H9 (cell line): ENCODE data around the gene ZC3H6. TPM values are rescaled to one million over a fixed set of nuclear protein-coding genes. Genes with fewer than 3 reads are reported as not detected.
A peak's percentile ranks its signal among the peaks of the same experiment; 100 is the strongest.

ENCODE experiments used
- DNase-seq: peaks from one replicate; pipeline ENCODE4 v3.0.0-alpha.2; 2017
- H2AFZ ChIP-seq: one replicate; pipeline ENCODE4 v1.6.1; 2013; ENCODE audit warnings: mild to moderate bottlenecking, low read length, control low read depth, moderate library complexity
- H2AK5ac ChIP-seq: 2 replicates; pipeline ENCODE4 v1.6.1; 2013; ENCODE audit warnings: low read length, control low read depth, mixed read lengths; ENCODE audit not compliant: insufficient read length
- H2BK120ac ChIP-seq: one replicate; pipeline ENCODE4 v1.6.1; 2013; ENCODE audit warnings: low read depth, mild to moderate bottlenecking, low read length, control low read depth, inconsistent platforms; ENCODE audit not compliant: poor library complexity, severe bottlenecking
- H2BK12ac ChIP-seq: 2 replicates; pipeline ENCODE4 v1.6.1; 2013; ENCODE audit warnings: low read length, control low read depth, mixed read lengths, low read depth; ENCODE audit not compliant: insufficient read length
- H2BK15ac ChIP-seq: 2 replicates; pipeline ENCODE4 v1.6.1; 2013; ENCODE audit warnings: low read depth, low read length, control low read depth
- H2BK20ac ChIP-seq: one replicate; pipeline ENCODE4 v1.6.1; 2013; ENCODE audit warnings: low read depth, mild to moderate bottlenecking, low read length, control low read depth, inconsistent platforms; ENCODE audit not compliant: poor library complexity, severe bottlenecking
- H2BK5ac ChIP-seq: 2 replicates; pipeline ENCODE4 v1.6.1; 2013; ENCODE audit warnings: low read length, control low read depth, mixed read lengths; ENCODE audit not compliant: insufficient read length
- H3K14ac ChIP-seq: 2 replicates; pipeline ENCODE4 v1.6.1; 2013; ENCODE audit warnings: low read length, control low read depth; ENCODE audit not compliant: insufficient read depth
- H3K18ac ChIP-seq: 2 replicates; pipeline ENCODE4 v1.6.1; 2013; ENCODE audit warnings: low read depth, mild to moderate bottlenecking, mixed read lengths, low read length, control low read depth; ENCODE audit not compliant: insufficient read length
- H3K23ac ChIP-seq: 2 replicates; pipeline ENCODE4 v1.6.1; 2013; ENCODE audit warnings: low read length, control low read depth, mixed read lengths, low read depth; ENCODE audit not compliant: insufficient read length
- H3K23me2 ChIP-seq: 2 replicates; pipeline ENCODE4 v1.6.1; 2013; ENCODE audit warnings: low read depth, mild to moderate bottlenecking, mixed read lengths, low read length, control low read depth; ENCODE audit not compliant: insufficient read length, poor library complexity, severe bottlenecking
- H3K27ac ChIP-seq: 2 replicates; pipeline ENCODE4 v1.5.1; 2013; ENCODE audit warnings: low read length, control low read depth, mixed read lengths, low read depth; ENCODE audit not compliant: insufficient read length
- H3K27me3 ChIP-seq: 2 replicates; pipeline ENCODE4 v1.6.1; 2013; ENCODE audit warnings: low read length, control low read depth, inconsistent platforms; ENCODE audit not compliant: insufficient read depth
- H3K4ac ChIP-seq: 2 replicates; pipeline ENCODE4 v1.6.1; 2013; ENCODE audit warnings: low read depth, mild to moderate bottlenecking, control low read depth, inconsistent platforms, low read length, moderate library complexity
- H3K4me1 ChIP-seq: 2 replicates; pipeline ENCODE4 v1.6.1; 2013; ENCODE audit warnings: low read length, control low read depth, inconsistent platforms; ENCODE audit not compliant: insufficient read depth
- H3K4me2 ChIP-seq: 2 replicates; pipeline ENCODE4 v1.6.1; 2013; ENCODE audit warnings: low read length, control low read depth, mixed read lengths; ENCODE audit not compliant: insufficient read length, insufficient read depth
- H3K56ac ChIP-seq: 2 replicates; pipeline ENCODE4 v1.6.1; 2013; ENCODE audit warnings: low read depth, mild to moderate bottlenecking, mixed read lengths, low read length, control low read depth; ENCODE audit not compliant: insufficient read length
- H3K79me1 ChIP-seq: 2 replicates; pipeline ENCODE4 v1.6.1; 2013; ENCODE audit warnings: low read depth, mild to moderate bottlenecking, moderate library complexity, low read length, control low read depth, inconsistent platforms; ENCODE audit not compliant: insufficient read depth, poor library complexity, severe bottlenecking
- H3K79me2 ChIP-seq: 2 replicates; pipeline ENCODE4 v1.6.1; 2013; ENCODE audit warnings: low read length, control low read depth, inconsistent platforms; ENCODE audit not compliant: insufficient read depth
- H3K9ac ChIP-seq: 2 replicates; pipeline ENCODE4 v1.6.1; 2013; ENCODE audit warnings: low read length, control low read depth, mixed read lengths; ENCODE audit not compliant: insufficient read length; ENCODE audit errors: extremely low read depth
- H3K9me3 ChIP-seq: one replicate; pipeline ENCODE4 v1.6.1; 2013; ENCODE audit warnings: low read depth, low read length, inconsistent platforms; ENCODE audit not compliant: control insufficient read depth
- H3T11ph ChIP-seq: one replicate; pipeline ENCODE4 v1.6.1; 2013; ENCODE audit warnings: mild to moderate bottlenecking, low read length, control low read depth, inconsistent platforms
- H4K20me1 ChIP-seq: one replicate; pipeline ENCODE4 v1.6.1; 2013; ENCODE audit not compliant: control insufficient read depth, insufficient read length, insufficient read depth
- H4K5ac ChIP-seq: 2 replicates; pipeline ENCODE4 v1.6.1; 2013; ENCODE audit warnings: low read depth, mild to moderate bottlenecking, mixed read lengths, low read length, control low read depth; ENCODE audit not compliant: insufficient read length
- H4K8ac ChIP-seq: replicated peaks from 2 replicates; pipeline ENCODE4 v1.6.1; 2013; ENCODE audit warnings: low read length, control low read depth, mixed read lengths, low read depth; ENCODE audit not compliant: insufficient read length
- H4K91ac ChIP-seq: 2 replicates; pipeline ENCODE4 v1.6.1; 2013; ENCODE audit warnings: low read depth, mild to moderate bottlenecking, moderate library complexity, mixed read lengths, low read length, control low read depth; ENCODE audit not compliant: insufficient read length
- H3K27ac Mint-ChIP-seq, 3 experiments: 2 replicates in 2 of 3; 3 replicates in 1 of 3; pipeline ENCODE4 v1.8.0; 2020 to 2021; ENCODE audit warnings: mixed read lengths in 3 of 3, mild to moderate bottlenecking in 1 of 3, moderate library complexity in 1 of 3
- H3K27me3 Mint-ChIP-seq: 2 replicates; pipeline ENCODE4 v1.8.0; 2021; ENCODE audit warnings: low read depth, mild to moderate bottlenecking, moderate library complexity, mixed read lengths
- H3K36me3 Mint-ChIP-seq, 3 experiments: 2 replicates in 2 of 3; 3 replicates in 1 of 3; pipeline ENCODE4 v1.8.0; 2020 to 2021; ENCODE audit warnings: low read depth in 3 of 3, mixed read lengths in 3 of 3; ENCODE audit not compliant: insufficient read depth in 1 of 3
- H3K4me1 Mint-ChIP-seq, 2 experiments: 2 replicates each; pipeline ENCODE4 v1.8.0; 2020; ENCODE audit warnings: mixed read lengths in 2 of 2
- H3K4me3 Mint-ChIP-seq, 2 experiments: 2 replicates in 1 of 2; 3 replicates in 1 of 2; pipeline ENCODE4 v1.8.0; 2020 to 2021; ENCODE audit warnings: mild to moderate bottlenecking in 2 of 2, mixed read lengths in 2 of 2, moderate library complexity in 1 of 2
- H3K9me3 Mint-ChIP-seq, 2 experiments: 2 replicates in 1 of 2; 3 replicates in 1 of 2; pipeline ENCODE4 v1.8.0; 2020; ENCODE audit warnings: mild to moderate bottlenecking in 2 of 2, mixed read lengths in 2 of 2, moderate library complexity in 1 of 2
- CTCF ChIP-seq: fragments of 200-600 bp; sonication (generic); conservative IDR thresholded peaks from 3 replicates; pipeline ENCODE4 v1.8.0; 2021; ENCODE audit warnings: antibody characterized with exemption, mild to moderate bottlenecking
- WGBS: extraction: QIAGEN DNeasy Blood & Tissue Kit; methylation state at CpG from one replicate; pipeline ENCODE4 v1.1.7; 2013; ENCODE audit warnings: missing lambda C conversion rate, low lambda C conversion rate, mixed read lengths; ENCODE audit not compliant: insufficient read length; ENCODE audit errors: extremely low coverage; 5-methylcytosine and 5-hydroxymethylcytosine counted together
- total RNA-seq: library from RNA; stranded (reverse); gene quantifications from 2 replicates; pipeline ENCODE4 v1.2.1, GENCODE V29; 2021

Gene ZC3H6
- total RNA-seq, 1 experiment from 2014 or later: 3.5 TPM

GRCh38 chr2:112275887-112276773, 733 bp downstream of the ZC3H6 start:
- no peaks in the 10 kb centered on the region for H3K4me1 ChIP-seq
- Mint-ChIP-seq H3K9me3 (no peaks in the 10 kb centered on the region), H3K36me3 (no peaks in the 10 kb centered on the region), H3K27me3 (no peaks in the 10 kb centered on the region), H3K4me3 (peak overlapping the region; percentile 88 to 92), H3K4me1 (peaks cover 13 to 15% of the 10 kb centered on the region in 2 experiments), H3K27ac (peak overlapping the region; percentile 97 to 99 (median 98); a peak in 6 of 7 replicates)
- peak overlapping the region; percentile 63 for H3K4me2 ChIP-seq
- peak overlapping the region; percentile 98 for H3K14ac ChIP-seq
- no peak overlapping the region for H3T11ph ChIP-seq
- no peaks in the 10 kb centered on the region for H3K9me3 ChIP-seq
- peak overlapping the region; percentile 81 for H3K27ac ChIP-seq
- H3K9ac ChIP-seq: peak overlapping the region; percentile 96
- no peaks in the 10 kb centered on the region for H3K79me1 ChIP-seq
- peak overlapping the region; percentile 88 for H4K91ac ChIP-seq
- no peak overlapping the region for H2AK5ac ChIP-seq
- peak overlapping the region; percentile 93 for H2BK5ac ChIP-seq
- no peak overlapping the region for H4K8ac ChIP-seq
- H3K18ac ChIP-seq: peak overlapping the region; percentile 96
- H3K27me3 ChIP-seq: no peaks in the 10 kb centered on the region
- no peaks in the 10 kb centered on the region for H4K20me1 ChIP-seq
- H2BK120ac ChIP-seq: peak overlapping the region; percentile 96
- peak; percentile 82 for DNase-seq
- H2BK15ac ChIP-seq: no peak overlapping the region
- peak overlapping the region; percentile 64 for H3K56ac ChIP-seq
- H3K23ac ChIP-seq: no peak overlapping the region
- H3K23me2 ChIP-seq: no peaks in the 10 kb centered on the region
- peak overlapping the region; percentile 97 for H4K5ac ChIP-seq
- H3K4ac ChIP-seq: peak overlapping the region; percentile 92; the same call in 1 of the 2 replicates
- H3K79me2 ChIP-seq: no peaks in the 10 kb centered on the region
- no CpG with 5 or more reads among the region's 66 CpGs for WGBS
- no peak overlapping the region for H2AFZ ChIP-seq
- H2BK12ac ChIP-seq: no peak overlapping the region
- no peak overlapping the region for H2BK20ac ChIP-seq
- TF ChIP-seq CTCF: no peak
